Bronchial epithelial cell (primary cell): Measurements from ENCODE around the gene MSGN1. TPM values are rescaled to one million over a fixed set of nuclear protein-coding genes. Genes with fewer than 3 reads are reported as not detected.

ENCODE experiments used
- DNase-seq: peaks from one replicate; pipeline ENCODE4 v3.0.0-alpha.2; 2010; ENCODE audit warnings: low read depth
- FAIRE-seq: peaks from 2 replicates; lab custom pipeline; 2011; peaks lifted over from hg19 to GRCh38; lab: Jason Lieb, UNC
- H3K27me3 ChIP-seq: 2 replicates; pipeline ENCODE4 v1.5.1; 2011; ENCODE audit warnings: low read length; ENCODE audit not compliant: control insufficient read depth, insufficient read depth
- H3K36me3 ChIP-seq: 2 replicates; pipeline ENCODE4 v1.5.1; 2011; ENCODE audit warnings: low read length; ENCODE audit not compliant: control insufficient read depth, insufficient read depth
- H3K4me3 ChIP-seq: 2 replicates; pipeline ENCODE4 v1.5.1; 2011; ENCODE audit warnings: mild to moderate bottlenecking, low read depth, low read length, control low read depth
- CTCF ChIP-seq: IDR thresholded peaks from 2 replicates; pipeline ENCODE4 v1.5.1; 2011; ENCODE audit warnings: mild to moderate bottlenecking, moderate library complexity, low read length, control low read depth, inconsistent platforms; ENCODE audit not compliant: insufficient read depth, severe bottlenecking
- total RNA-seq: library from RNA; depleted of rRNA; stranded (reverse); fragments of >200 nt; gene quantifications from 2 replicates; pipeline ENCODE4 v1.2.1, GENCODE V29; 2014

The MSGN1 gene
- total RNA-seq, 1 donor from 2014 or later, result not detected

DNA sequence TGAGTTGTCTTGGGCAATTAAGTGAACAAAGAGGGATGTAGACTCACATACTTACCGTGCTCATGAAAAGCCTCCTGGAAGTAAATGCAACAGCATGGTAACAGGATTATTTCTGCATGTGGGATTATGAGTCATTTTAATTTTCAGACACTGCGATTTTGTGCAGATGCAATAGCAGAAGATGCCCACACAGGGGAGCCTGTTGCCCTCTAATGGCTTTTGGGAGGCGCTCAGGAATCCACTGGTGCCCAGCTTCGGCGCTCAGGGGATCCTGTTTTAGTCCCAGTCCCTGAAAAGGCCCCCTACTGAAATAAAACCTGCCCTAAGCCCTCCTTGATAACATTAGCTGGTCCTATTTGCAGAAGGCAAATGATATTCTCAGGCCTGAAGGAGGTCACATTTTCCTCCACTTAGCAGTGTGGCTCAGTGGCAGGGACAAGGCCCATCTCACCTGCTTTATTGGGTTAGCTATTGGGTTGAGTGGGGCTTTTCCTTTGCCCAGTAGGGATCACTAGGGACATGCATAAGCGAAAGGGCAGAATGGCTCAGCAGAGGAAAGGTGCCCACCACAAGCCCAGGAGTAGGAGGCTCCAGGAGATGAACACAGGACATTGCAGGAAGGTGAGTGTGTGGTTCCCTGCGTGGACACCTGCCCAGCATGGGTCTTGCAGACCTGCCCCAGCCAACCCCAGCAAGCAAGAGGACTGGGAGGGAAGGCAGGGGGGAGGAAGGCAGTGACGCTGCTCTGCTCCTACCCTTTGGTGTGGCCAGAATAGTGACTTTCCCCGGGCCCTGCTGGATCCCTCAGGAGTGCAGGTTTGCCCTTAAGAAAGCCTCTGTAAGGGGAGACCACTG, 35.7 kb downstream of the MSGN1 start:
- Histone ChIP-seq H3K4me3 (no peak overlapping the region), H3K36me3 (no peaks in the 10 kb centered on the region), H3K27me3 (no peaks in the 10 kb centered on the region)
- FAIRE-seq, result no peak
- peak; percentile 90 for TF ChIP-seq CTCF
- peak; percentile 66 for DNase-seq

DNA sequence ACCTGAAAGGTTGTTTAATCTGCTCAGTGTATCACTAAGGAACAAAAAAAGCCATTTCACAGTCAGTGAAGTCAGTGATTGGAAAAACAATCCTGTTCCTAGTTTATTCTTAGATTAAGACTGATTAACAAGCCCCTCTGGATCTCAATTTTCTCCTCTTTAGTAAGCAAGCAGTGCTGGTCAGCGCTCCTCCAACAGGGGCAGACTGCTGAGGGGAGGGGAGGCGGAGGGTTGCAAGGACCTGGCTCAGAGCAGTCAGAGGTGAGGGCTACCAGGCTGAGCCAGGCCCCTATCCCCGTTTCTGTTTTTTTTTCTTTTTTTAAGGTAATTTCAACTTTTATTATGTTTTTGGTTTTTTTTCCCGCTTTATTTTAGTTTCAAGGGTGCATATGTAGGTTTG, 37.5 kb downstream of the MSGN1 start:
- DNase-seq (no peak), FAIRE-seq (no peak)
- TF ChIP-seq CTCF, result no peak
- H3K27me3 ChIP-seq, result peaks cover 2% of the 10 kb centered on the region
- no peaks in the 10 kb centered on the region for H3K36me3 ChIP-seq
- H3K4me3 ChIP-seq, result no peak overlapping the region

DNA sequence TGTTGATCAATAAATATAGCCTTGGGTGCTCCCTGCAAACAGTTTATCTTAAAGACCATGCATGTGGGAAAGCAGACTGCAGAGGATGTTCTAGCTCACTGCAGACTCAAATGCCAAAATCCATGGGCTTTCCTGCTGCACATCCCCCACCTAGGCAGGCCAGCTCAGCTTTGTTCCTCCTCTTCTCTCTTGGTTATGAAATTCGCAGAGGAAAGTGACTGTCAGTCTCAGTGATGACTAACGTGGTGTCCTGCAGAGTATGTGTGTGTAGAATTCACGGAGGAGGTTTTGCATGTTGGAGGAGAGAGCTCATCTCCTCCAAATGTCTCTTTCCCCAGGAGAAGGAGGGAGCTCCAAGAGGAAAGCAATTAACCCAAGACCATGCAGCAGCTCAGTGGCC, 40.8 kb downstream of the MSGN1 start:
- FAIRE-seq, result peak; percentile 50
- Histone ChIP-seq H3K27me3 (peaks cover 3% of the 10 kb centered on the region), H3K4me3 (no peak overlapping the region), H3K36me3 (no peaks in the 10 kb centered on the region)
- TF ChIP-seq CTCF, result no peak
- peak; percentile 57 for DNase-seq

- H3K27me3 ChIP-seq, result peaks cover 3% of the 10 kb centered on the region
- FAIRE-seq (no peak), DNase-seq (no peak)
- H3K36me3 ChIP-seq, result no peaks in the 10 kb centered on the region
- TF ChIP-seq CTCF, result no peak
- H3K4me3 ChIP-seq, result no peak overlapping the region
Measured at GRCh38 chr2:17858064-17858463, 41.8 kb downstream of the MSGN1 start.

- FAIRE-seq, result no peak
- DNase-seq, result no peak
Measured at GRCh38 chr2:17863539-17863938, 47.3 kb downstream of the MSGN1 start.

More at GRCh38 chr2:17863539-17863938, 47.3 kb downstream of the MSGN1 start:
- TF ChIP-seq CTCF, result no peak
- Histone ChIP-seq H3K36me3 (no peaks in the 10 kb centered on the region), H3K27me3 (peaks cover 2% of the 10 kb centered on the region), H3K4me3 (no peak overlapping the region)
